NCI-H460 (cell line): ENCODE results near the gene IL2RA. TPM values are rescaled to one million over a fixed set of nuclear protein-coding genes. Genes with fewer than 3 reads are reported as not detected.
"Not testable (repeated sequence)": the region's sequence is repeated elsewhere in the genome, so short reads cannot be mapped to it uniquely, and the experiment has no call there.

Experiments
- DNase-seq: peaks from one replicate; pipeline ENCODE4 v3.0.0-alpha.2; 2016; ENCODE audit warnings: low read depth; ENCODE audit errors: extremely low read depth
- total RNA-seq: library from RNA; depleted of rRNA; stranded (reverse); fragments of >200 nt; shearing (Covaris generic); gene quantifications from 2 replicates; pipeline ENCODE4 v1.2.3, GENCODE V29; 2014

The IL2RA gene
- total RNA-seq, 1 experiment from 2014 or later = not detected

- no peak for DNase-seq
These were observed 43.0 kb downstream of the IL2RA start for GRCh38 chr10:6019010-6019782.

- DNase-seq = no peak
These were observed 43.7 kb downstream of the IL2RA start for GRCh38 chr10:6018422-6018821.

- DNase-seq = no peak
These were observed 44.3 kb downstream of the IL2RA start for GRCh38 chr10:6017781-6018354.

DNA sequence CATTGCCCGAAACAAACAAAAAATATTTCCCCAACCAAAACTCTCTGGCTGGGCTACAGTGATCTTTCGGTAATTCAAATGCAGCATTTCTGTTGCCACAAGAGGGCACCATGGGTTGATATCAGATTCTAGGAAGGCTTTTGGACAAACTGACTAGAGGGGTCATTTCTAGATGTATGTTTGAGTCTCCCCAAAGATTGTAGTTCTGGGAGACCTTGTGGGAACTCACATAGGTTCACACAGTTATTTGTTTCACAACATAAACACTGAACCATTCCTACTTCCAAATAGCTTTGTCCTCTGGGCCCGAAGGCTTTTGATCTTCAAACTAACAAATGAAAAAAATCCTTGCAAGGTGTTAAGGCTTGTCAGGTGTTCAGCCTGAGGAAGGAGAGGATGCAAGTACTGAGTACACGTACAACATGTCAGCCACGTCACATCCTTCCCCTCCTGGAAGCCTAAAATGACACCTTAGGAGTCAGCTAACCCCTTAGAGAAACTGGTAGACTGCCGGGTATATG lies 47.9 kb downstream of the IL2RA start:
- peak; percentile 31 for DNase-seq

DNA sequence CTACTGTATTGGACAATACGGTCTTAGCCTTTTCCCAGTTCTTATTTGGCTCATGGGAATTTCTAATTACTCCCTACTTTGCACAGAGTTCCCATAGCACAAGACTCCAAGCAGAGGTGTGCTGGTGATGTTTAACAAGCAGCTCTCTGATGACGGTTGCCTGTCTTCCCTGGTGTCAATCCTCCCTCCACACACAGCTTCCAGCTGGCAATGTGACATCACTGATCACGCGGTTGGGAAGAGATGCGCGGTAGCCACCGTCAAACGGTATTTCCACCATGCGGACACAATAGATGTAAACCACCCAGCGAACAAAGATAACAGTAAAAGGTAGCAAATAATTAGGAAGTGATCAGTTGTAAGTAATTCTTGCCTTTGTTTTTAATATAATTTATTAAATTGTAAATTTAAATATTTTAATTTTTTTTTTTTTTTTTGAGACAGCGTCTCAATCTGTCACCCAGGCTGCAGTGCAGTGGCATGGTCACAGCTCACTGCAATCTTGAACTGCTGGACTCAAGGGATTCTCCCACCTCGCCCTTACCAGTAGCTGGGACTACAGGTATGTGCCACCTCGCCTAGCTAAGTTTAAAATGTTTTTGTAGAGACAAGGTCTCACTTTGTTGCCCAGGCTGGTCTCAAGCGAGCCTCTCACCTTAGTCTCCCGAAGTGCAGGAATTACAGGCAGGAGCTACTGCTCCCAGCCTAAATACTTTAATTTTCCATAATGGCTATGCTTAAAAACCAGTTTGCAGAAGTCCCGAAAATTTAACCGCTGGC lies 48.6 kb downstream of the IL2RA start:
- DNase-seq = no peak

DNA sequence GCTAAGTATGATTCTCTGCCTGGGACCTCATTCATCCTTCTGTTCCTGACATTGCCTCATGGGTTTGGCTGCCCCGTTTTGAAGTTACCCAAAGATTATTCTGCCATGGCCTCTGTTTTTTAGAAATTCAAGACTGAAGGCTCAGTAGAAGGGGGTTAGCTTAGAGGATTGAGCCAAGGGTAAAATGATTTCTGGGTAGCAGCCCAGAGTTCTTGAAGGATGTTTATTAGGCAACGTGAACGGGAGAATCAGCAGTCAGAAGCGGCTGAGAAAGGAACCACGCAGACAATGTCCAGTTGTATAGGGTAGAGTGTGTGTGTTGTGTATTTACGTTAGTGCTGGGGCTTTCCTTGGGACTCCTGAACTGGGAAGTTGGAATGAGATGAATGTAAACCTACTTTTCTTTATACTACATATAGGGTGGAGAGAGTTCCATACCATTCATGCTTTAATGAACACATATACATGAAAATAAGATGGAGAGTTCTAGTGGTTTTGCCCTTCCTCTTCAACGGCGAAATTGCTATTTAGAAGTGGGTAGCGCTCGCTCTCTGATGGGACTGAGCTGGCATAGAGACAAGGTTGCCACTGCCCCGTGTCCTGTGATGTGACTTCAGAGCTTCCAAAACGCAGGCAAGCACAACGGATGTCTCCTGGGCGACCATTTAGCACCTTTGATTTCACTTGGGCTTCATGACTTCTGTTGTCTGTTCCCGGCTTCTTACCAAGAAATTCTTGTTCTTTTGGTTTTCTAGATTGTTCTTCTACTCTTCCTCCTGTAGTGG lies 49.9 kb downstream of the IL2RA start:
- no peak for DNase-seq

DNA sequence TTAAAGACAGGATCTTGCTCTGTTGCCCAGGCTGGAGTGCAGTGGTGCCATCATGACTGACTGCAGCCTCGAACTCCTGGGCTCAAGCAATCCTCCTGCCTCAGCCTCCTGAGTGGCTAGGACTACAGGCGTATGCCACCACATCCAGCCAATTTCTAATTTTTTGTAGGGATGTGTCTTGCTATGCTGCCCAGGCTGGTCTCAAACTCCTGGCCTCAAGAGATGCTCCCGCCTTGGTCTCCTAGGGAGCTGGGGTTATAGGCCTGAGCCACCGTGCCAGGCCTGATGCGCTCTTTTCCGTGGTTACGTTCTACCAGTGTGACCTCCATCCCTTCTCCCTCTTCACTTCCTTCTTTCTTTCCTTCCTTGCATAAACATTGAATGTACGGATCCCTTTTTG lies 50.6 kb downstream of the IL2RA start:
- DNase-seq = no peak

- DNase-seq = no peak
These were observed 51.6 kb downstream of the IL2RA start for GRCh38 chr10:6010569-6010968.

DNA sequence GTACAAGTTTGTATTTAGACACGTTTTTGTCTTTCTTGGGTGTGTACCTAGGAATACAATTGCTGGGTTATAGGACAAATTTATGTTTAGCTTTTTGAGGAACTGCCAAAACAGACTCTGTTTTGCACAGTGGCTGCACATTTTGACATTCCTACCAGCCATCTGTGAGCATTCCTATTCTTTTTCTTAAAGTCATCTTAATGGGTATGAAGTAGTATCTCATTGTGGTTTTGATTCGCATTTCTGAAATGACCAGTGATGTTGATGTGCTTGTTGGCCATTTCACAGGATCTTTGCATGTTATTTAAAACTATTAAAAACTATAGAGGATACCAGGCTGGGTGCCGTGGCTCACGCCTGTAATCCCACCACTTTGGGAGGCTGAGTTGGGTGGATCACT lies 52.2 kb downstream of the IL2RA start:
- DNase-seq = no peak

- DNase-seq = no peak
These were observed 53.0 kb downstream of the IL2RA start for GRCh38 chr10:6009150-6009549.

- DNase-seq = no peak
These were observed 53.5 kb downstream of the IL2RA start for GRCh38 chr10:6008497-6009142.

DNA sequence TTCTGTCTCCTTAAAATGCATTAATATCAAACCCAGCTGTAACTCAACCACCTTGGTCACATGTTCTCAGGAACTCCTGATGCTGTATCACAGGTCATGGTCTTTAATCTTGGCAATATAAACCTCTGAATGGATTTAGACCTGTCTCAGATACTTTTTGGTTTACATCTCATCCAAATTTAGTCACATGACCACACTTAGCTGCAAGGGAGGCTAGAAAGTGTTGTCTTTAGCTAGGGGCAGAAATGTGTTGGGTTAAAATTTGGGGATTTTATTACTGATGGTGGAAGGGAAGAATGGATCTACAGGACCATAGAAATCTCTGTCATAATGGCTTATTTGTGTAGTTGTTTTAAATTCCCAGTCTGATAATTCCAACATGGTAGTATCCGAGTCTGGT lies 55.2 kb downstream of the IL2RA start:
- DNase-seq = no peak

DNA sequence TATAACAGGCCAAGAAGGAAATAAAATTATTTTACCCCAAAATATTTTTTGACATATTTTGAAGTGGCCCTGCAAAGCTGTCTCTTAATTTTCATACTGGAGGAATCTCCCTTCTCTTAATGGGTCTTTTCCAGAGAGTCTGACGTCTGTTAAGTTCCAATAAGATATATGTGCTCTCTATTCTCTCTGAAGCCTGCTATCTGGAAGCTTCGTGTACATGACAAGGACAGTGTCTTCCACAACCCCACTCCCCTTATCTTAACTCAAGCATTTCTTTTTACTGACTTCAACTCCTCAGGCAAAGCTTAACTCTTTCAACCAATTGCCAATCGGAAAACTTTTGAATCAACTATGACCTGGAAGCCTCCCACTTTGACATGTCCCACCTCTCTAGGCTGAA lies 55.6 kb downstream of the IL2RA start:
- DNase-seq = no peak

GRCh38 chr10:6005856-6006395 lies 56.2 kb downstream of the IL2RA start:
- no peak for DNase-seq

DNA sequence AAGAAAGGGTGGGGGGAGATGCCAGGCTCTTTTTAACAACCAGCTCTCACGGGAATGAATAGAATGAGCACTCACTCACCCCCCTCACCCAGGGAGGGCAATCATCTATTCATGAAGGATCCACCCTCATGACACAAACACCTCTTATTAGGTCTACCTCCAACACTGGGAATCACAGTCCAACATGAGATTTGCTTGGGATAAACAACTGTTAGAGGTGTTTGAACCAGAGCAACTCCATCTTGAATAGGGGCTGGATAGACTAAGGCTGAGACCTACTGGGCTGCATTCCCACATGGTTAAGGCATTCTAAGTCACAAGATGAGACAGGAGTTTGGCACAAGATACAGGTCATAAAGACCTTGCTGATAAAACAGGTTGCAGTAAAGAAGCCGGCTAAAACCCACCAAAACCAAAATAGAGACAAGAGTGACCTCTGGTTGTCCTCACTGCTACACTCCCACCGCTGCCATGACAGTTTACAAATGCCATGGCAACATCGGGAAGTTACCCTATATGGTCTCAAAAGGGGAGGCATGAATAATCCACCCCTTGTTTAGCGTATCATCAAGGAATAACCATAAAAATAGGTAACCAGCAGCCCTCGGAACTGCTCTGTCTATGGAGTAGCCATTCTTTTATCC lies 56.9 kb downstream of the IL2RA start:
- not testable (repeated sequence) for DNase-seq

GRCh38 chr10:6002809-6003510 lies 59.2 kb downstream of the IL2RA start:
- DNase-seq = no peak

GRCh38 chr10:5999440-6000165 lies 62.6 kb downstream of the IL2RA start:
- no peak for DNase-seq

DNA sequence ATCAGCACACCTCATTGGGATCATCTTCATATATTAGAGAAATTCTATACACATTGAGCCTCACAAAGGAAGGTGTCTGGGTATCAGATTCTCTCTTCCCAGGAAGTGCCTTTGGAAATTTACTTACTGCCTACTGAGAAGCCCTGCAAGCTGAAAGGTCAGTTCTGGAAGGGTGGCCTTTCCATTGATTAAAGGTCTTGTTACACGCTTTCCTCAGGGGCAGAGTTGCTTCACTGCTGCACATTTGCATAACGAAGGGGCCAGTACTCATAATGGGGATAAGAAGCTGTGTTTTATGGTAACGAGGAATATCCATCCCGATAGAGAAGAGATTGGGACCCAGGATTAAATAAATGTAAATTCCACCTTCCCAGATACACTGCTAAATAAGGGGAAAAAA lies 65.5 kb downstream of the IL2RA start:
- DNase-seq = no peak
